Measurements from ENCODE around the gene PRMT2. TPM values are rescaled to one million over a fixed set of nuclear protein-coding genes. Genes with fewer than 3 reads are reported as not detected.
"Not testable (repeated sequence)": the region's sequence is repeated elsewhere in the genome, so short reads cannot be mapped to it uniquely, and the experiment has no call there.

Gene PRMT2
- total RNA-seq, 2 experiments from 2014 or later, result 110 to 117 TPM

GRCh38 chr21:46681593-46681992 is 46.1 kb downstream of the PRMT2 start:
- POLR2A ChIA-PET; DNase-seq; H3K27ac Mint-ChIP-seq; H3K4me1 Mint-ChIP-seq (ENCODE audit: low read depth); CTCF ChIA-PET; H3K36me3 Mint-ChIP-seq (ENCODE audit: low read depth); H3K9me3 Mint-ChIP-seq (ENCODE audit: insufficient read depth); H3K4me3 Mint-ChIP-seq; ATAC-seq: not testable (repeated sequence)
- peaks cover 13% of the 10 kb centered on the region for H3K27me3 Mint-ChIP-seq (ENCODE audit: low read depth)

GRCh38 chr21:46698652-46699051 is 63.2 kb downstream of the PRMT2 start:
- H3K27ac Mint-ChIP-seq; DNase-seq; H3K4me3 Mint-ChIP-seq; POLR2A ChIA-PET; H3K9me3 Mint-ChIP-seq (ENCODE audit: insufficient read depth); H3K27me3 Mint-ChIP-seq (ENCODE audit: low read depth); ATAC-seq; CTCF ChIA-PET; H3K36me3 Mint-ChIP-seq (ENCODE audit: low read depth); H3K4me1 Mint-ChIP-seq (ENCODE audit: low read depth): not testable (repeated sequence)

GRCh38 chr21:46699104-46699503 is 63.6 kb downstream of the PRMT2 start:
- not testable (repeated sequence) for ATAC-seq

More at GRCh38 chr21:46699104-46699503, 63.6 kb downstream of the PRMT2 start:
- CTCF ChIA-PET; POLR2A ChIA-PET; H3K27ac Mint-ChIP-seq; H3K36me3 Mint-ChIP-seq (ENCODE audit: low read depth); H3K27me3 Mint-ChIP-seq (ENCODE audit: low read depth); H3K9me3 Mint-ChIP-seq (ENCODE audit: insufficient read depth); H3K4me3 Mint-ChIP-seq; H3K4me1 Mint-ChIP-seq (ENCODE audit: low read depth); DNase-seq: not testable (repeated sequence)

Other genes starting within 250 kb of the PRMT2 start
- 10 to 100 TPM; 53.7 to 53.9 TPM for gene DIP2A, start 176.8 kb upstream of the PRMT2 start, total RNA-seq
- gene S100B, start 30.6 kb upstream of the PRMT2 start, total RNA-seq, result 1 to 10 TPM; 8.5 to 9.5 TPM

Measured in activated CD8-positive, alpha-beta T cell treated with anti-CD3 and anti-CD28 coated beads, Interleukin-2, amount 10 ng/mL, durations not matched to agents 7 days and 5 days (primary cell).